Right lobe of liver (tissue), 4 donors: ENCODE results near the gene PPM1H.

Experiments
- CTCF ChIP-seq, 4 donors: fragments of 200-600 bp in 3 of 4; fragments of 450-650 bp in 1 of 4; IDR thresholded peaks; one replicate each; pipeline versions ENCODE4 v1.5.1 to v1.8.0; 2016 to 2022; ENCODE audit warnings: antibody characterized with exemption in 4 of 4, mild to moderate bottlenecking in 2 of 4
- POLR2A ChIP-seq: fragments of 450-650 bp; IDR thresholded peaks from one replicate; pipeline ENCODE4 v1.6.1; 2017; ENCODE audit warnings: antibody characterized with exemption, mild to moderate bottlenecking
- donor health status: DM: no; HTN: no; CAD: no.
- donor health status: DM: no; HTN: no; CAD: no.
- donor health status: DM: no; HTN: yes; CAD: no.

GRCh38 chr12:62649412-62650138 is 285.4 kb downstream of the PPM1H start:
- TF ChIP-seq POLR2A (no peak), CTCF (IDR thresholded peaks at IDR 0.05) (no peak)
